IMR-90 (cell line): Measurements from ENCODE around the gene BAZ1A. TPM values are rescaled to one million over a fixed set of nuclear protein-coding genes. Genes with fewer than 3 reads are reported as not detected.

Experiments used
- ATAC-seq: fragments of 200-7000 bp; cut with Tn5 transposase; 2 replicates; pipeline ENCODE4 v1.9.1; 2020; ENCODE audit warnings: low read depth, mild to moderate bottlenecking, moderate library complexity
- BruUV-seq: library from RNA; stranded (reverse); fragments of 400-500 nt; replicated peaks from 2 replicates; lab custom pipeline; 2021; lab: Mats Ljungman, UMichigan
- CTCF ChIA-PET: fragments of 300-600 bp; formaldehyde crosslinking; extraction: SDS; loops from one replicate; lab custom pipeline; 2021; ENCODE audit warnings: antibody characterized with exemption; lab: Yijun Ruan, JAX
- POLR2A ChIA-PET: fragments of 300-600 bp; sonication (Branson Sonifier 250); formaldehyde crosslinking; loops from one replicate; lab custom pipeline; 2022; ENCODE audit warnings: antibody characterized with exemption; ENCODE audit not compliant: unreplicated experiment; lab: Charles Lee
- DNase-seq: peaks from one replicate; pipeline ENCODE4 v3.0.0; 2013
- H2AFZ ChIP-seq: replicated peaks from 2 replicates; pipeline ENCODE3; 2013; ENCODE audit warnings: low read length, mild to moderate bottlenecking; ENCODE audit not compliant: poor library complexity
- H2AK5ac ChIP-seq: 2 replicates; pipeline ENCODE4 v1.6.1; 2013; ENCODE audit warnings: low read depth, low read length, inconsistent platforms
- H2AK9ac ChIP-seq: replicated peaks from 2 replicates; pipeline ENCODE3; 2013; ENCODE audit warnings: mild to moderate bottlenecking, low read depth, low read length, moderate library complexity; ENCODE audit not compliant: poor library complexity
- H2BK120ac ChIP-seq: 2 replicates; pipeline ENCODE4 v1.6.1; 2013; ENCODE audit warnings: low read depth, low read length, inconsistent platforms
- H2BK15ac ChIP-seq: 3 replicates; pipeline ENCODE4 v1.6.1; 2013; ENCODE audit warnings: low read depth, low read length, inconsistent platforms
- H2BK20ac ChIP-seq: 2 replicates; pipeline ENCODE4 v1.6.1; 2013; ENCODE audit warnings: low read depth, mild to moderate bottlenecking, inconsistent platforms, low read length, moderate library complexity
- H2BK5ac ChIP-seq: 2 replicates; pipeline ENCODE4 v1.6.1; 2013; ENCODE audit warnings: mild to moderate bottlenecking, low read depth, low read length, inconsistent platforms; ENCODE audit not compliant: poor library complexity, severe bottlenecking
- H3K14ac ChIP-seq: replicated peaks from 2 replicates; pipeline ENCODE4 v1.6.1; 2013; ENCODE audit warnings: low read depth, low read length, inconsistent platforms
- H3K18ac ChIP-seq: 2 replicates; pipeline ENCODE4 v1.6.1; 2013; ENCODE audit warnings: low read depth, low read length, control low read depth
- H3K23ac ChIP-seq: 2 replicates; pipeline ENCODE4 v1.6.1; 2013; ENCODE audit warnings: low read depth, low read length, inconsistent platforms
- H3K27ac ChIP-seq: 2 replicates; pipeline ENCODE4 v1.5.1; 2013; ENCODE audit warnings: mild to moderate bottlenecking, control low read depth, low read length; ENCODE audit not compliant: insufficient read depth
- H3K27me3 ChIP-seq: 2 replicates; pipeline ENCODE4 v1.6.1; 2013; ENCODE audit warnings: low read length; ENCODE audit not compliant: control insufficient read depth, insufficient read depth
- H3K36me3 ChIP-seq: 2 replicates; pipeline ENCODE4 v1.6.1; 2013; ENCODE audit warnings: low read length, mixed read lengths; ENCODE audit not compliant: control insufficient read depth, insufficient read depth
- H3K4ac ChIP-seq: 2 replicates; pipeline ENCODE4 v1.6.1; 2013; ENCODE audit warnings: low read depth, low read length, inconsistent platforms
- H3K4me1 ChIP-seq: 2 replicates; pipeline ENCODE4 v1.6.1; 2013; ENCODE audit warnings: low read length, mixed read lengths; ENCODE audit not compliant: control insufficient read depth, insufficient read depth
- H3K4me2 ChIP-seq: 2 replicates; pipeline ENCODE4 v1.6.1; 2013; ENCODE audit warnings: low read depth, mild to moderate bottlenecking, control low read depth, low read length, moderate library complexity
- H3K4me3 ChIP-seq: 2 replicates; pipeline ENCODE4 v1.5.1; 2013; ENCODE audit warnings: low read depth, mild to moderate bottlenecking, control low read depth, low read length, moderate library complexity; ENCODE audit not compliant: insufficient read depth
- H3K56ac ChIP-seq: 2 replicates; pipeline ENCODE4 v1.6.1; 2013; ENCODE audit warnings: low read length, inconsistent platforms; ENCODE audit not compliant: insufficient read depth; ENCODE audit errors: extremely low read depth
- H3K79me1 ChIP-seq, 2 experiments: 2 replicates each; pipeline ENCODE4 v1.6.1; 2013; ENCODE audit warnings: low read length in 2 of 2, inconsistent platforms in 1 of 2, low read depth in 1 of 2
- H3K9ac ChIP-seq: 2 replicates; pipeline ENCODE4 v1.6.1; 2013; ENCODE audit warnings: low read depth, low read length, control low read depth
- H3K9me1 ChIP-seq: 2 replicates; pipeline ENCODE4 v1.6.1; 2013; ENCODE audit warnings: low read length, inconsistent platforms; ENCODE audit not compliant: insufficient read depth
- H3K9me3 ChIP-seq: 2 replicates; pipeline ENCODE4 v1.6.1; 2013; ENCODE audit warnings: low read length; ENCODE audit not compliant: control insufficient read depth, insufficient read depth
- H4K20me1 ChIP-seq: 2 replicates; pipeline ENCODE4 v1.6.1; 2013; ENCODE audit warnings: low read length, inconsistent platforms; ENCODE audit not compliant: insufficient read depth
- H4K5ac ChIP-seq: 2 replicates; pipeline ENCODE4 v1.6.1; 2013; ENCODE audit warnings: mild to moderate bottlenecking, low read depth, low read length, control low read depth
- H4K8ac ChIP-seq, 2 experiments: 2 replicates each; pipeline ENCODE4 v1.6.1; 2013; ENCODE audit warnings: low read depth in 2 of 2, low read length in 2 of 2, control low read depth in 1 of 2, inconsistent platforms in 1 of 2
- H4K91ac ChIP-seq: 2 replicates; pipeline ENCODE4 v1.6.1; 2013; ENCODE audit warnings: low read depth, low read length, inconsistent platforms; ENCODE audit not compliant: insufficient read depth
- CHD1 ChIP-seq: IDR thresholded peaks from 2 replicates; pipeline ENCODE4 v1.6.1; 2012; ENCODE audit warnings: low read depth, low read length, improper control_type of control experiment
- FOS ChIP-seq: fragments of 150-350 bp; IDR thresholded peaks from 2 replicates; pipeline ENCODE4 v1.6.1; 2016; ENCODE audit warnings: low read depth, low read length
- MAZ ChIP-seq: IDR thresholded peaks from 2 replicates; pipeline ENCODE4 v1.6.1; 2012; ENCODE audit warnings: low read depth, mild to moderate bottlenecking, low read length, improper control_type of control experiment, moderate library complexity, borderline replicate concordance
- MXI1 ChIP-seq: IDR thresholded peaks from 2 replicates; pipeline ENCODE4 v1.6.1; 2012; ENCODE audit warnings: low read depth, mild to moderate bottlenecking, low read length, moderate library complexity, borderline replicate concordance
- POLR2A ChIP-seq: IDR thresholded peaks from 2 replicates; pipeline ENCODE4 v1.6.1; 2012; ENCODE audit warnings: mild to moderate bottlenecking, low read depth, low read length
- RAD21 ChIP-seq: IDR thresholded peaks from 2 replicates; pipeline ENCODE4 v1.6.1; 2012; ENCODE audit warnings: low read length, improper control_type of control experiment
- SMC3 ChIP-seq: fragments of 150-350 bp; IDR thresholded peaks from 2 replicates; pipeline ENCODE4 v1.6.1; 2016; ENCODE audit warnings: low read depth, mild to moderate bottlenecking, antibody characterized with exemption, low read length, moderate library complexity
- WGBS, 2 experiments: methylation state at CpG; one replicate each; pipeline versions ENCODE4 v1.1.5 to v1.1.7; 2013; ENCODE audit warnings: missing lambda C conversion rate in 2 of 2; ENCODE audit not compliant: insufficient read length in 1 of 2; ENCODE audit errors: extremely low coverage in 2 of 2; 5-methylcytosine and 5-hydroxymethylcytosine counted together
- dilution Hi-C: fragments of 300-500 bp; cut with HindIII; formaldehyde crosslinking; loops from one replicate; pipeline ENCODE4 v1.14.3; 2018; ENCODE audit warnings: low sequenced_read_pairs; ENCODE audit not compliant: unreplicated experiment
- in situ Hi-C: fragments of 300-500 bp; cut with MboI; formaldehyde crosslinking; loops from 3 replicates; pipeline ENCODE4 v1.14.3; 2019; ENCODE audit warnings: low sequenced_read_pairs, inconsistent platforms, mixed read lengths
- intact Hi-C: fragments of 100-400 bp; cut with micrococcal nuclease; formaldehyde crosslinking; loops from 2 replicates; pipeline ENCODE4 v1.10.0; 2022
- polyA plus RNA-seq, 3 experiments: library from polyadenylated mRNA; depleted of rRNA; stranded (reverse); fragments of >200 nt; gene quantifications; 2 replicates each; pipeline ENCODE4 v1.2.3, GENCODE V29; 2012; ENCODE audit warnings: low replicate concordance in 1 of 3
- total RNA-seq: library from RNA; depleted of rRNA; stranded (reverse); fragments of >200 nt; gene quantifications from 2 replicates; pipeline ENCODE4 v1.2.3, GENCODE V29; 2012
- TF ChIP-seq, protein P1 (sequence below): conservative IDR thresholded peaks from 2 replicates; pipeline ENCODE4 v1.5.1; 2012; ENCODE audit warnings: mild to moderate bottlenecking, low read depth, low read length, improper control_type of control experiment
- TF ChIP-seq, protein P2 (sequence below): fragments of 150-350 bp; IDR thresholded peaks from 2 replicates; pipeline ENCODE4 v1.6.1; 2017; ENCODE audit warnings: mild to moderate bottlenecking, antibody characterized with exemption, low read length, low read depth
- TF ChIP-seq, protein P3 (sequence below): fragments of 150-350 bp; IDR thresholded peaks from 2 replicates; pipeline ENCODE4 v1.6.1; 2016; ENCODE audit warnings: low read depth, mild to moderate bottlenecking, low read length, moderate library complexity, borderline replicate concordance

BAZ1A gene
- total and polyA plus RNA-seq, 2 of the 4 experiments (the other 2 are of a cell fraction): 15.3 to 23.8 TPM

DNA sequence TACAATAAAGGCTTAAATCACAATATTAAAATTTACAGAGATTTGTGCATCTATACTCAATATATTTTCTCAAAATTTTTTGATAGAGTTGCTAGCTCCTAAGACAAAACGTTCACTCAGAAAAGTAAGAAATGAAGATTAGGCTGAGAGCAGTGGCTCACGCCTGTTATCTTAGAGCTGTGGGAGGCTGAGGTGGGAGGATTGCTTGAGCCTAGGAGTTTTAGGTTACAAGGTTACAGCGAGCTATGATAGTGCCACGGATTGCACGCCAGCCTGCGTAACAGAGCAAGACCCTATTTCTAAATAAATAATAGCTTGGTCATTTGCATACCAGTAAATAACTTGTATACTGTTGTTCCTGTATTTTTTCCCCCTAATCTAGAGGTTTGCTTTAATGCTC, 125.8 kb downstream of the BAZ1A start:
- no peak overlapping the region for H2BK20ac ChIP-seq
- no peak overlapping the region for H3K27ac ChIP-seq
- H3K14ac ChIP-seq: no peak overlapping the region
- H3K9me1 ChIP-seq: 0 out of 2 replicates have a peak, but pooled peaks cover 2% of the 10 kb centered on the region
- intact Hi-C loops (no loop called here), dilution Hi-C loops (no loop called here), in situ Hi-C loops (no loop called here)
- DNase-seq (no peak), ATAC-seq (no peak)
- no peak overlapping the region for H3K4me3 ChIP-seq
- 0 out of 2 replicates have a peak, but pooled peaks cover 2% of the 10 kb centered on the region for H3K4me1 ChIP-seq
- no peak overlapping the region for H2BK15ac ChIP-seq
- no peak overlapping the region for H4K8ac ChIP-seq
- no peaks in the 10 kb centered on the region; a peak in 1 of 4 replicates for H3K79me1 ChIP-seq
- no peak overlapping the region for H2AK9ac ChIP-seq
- TF ChIP-seq CHD1 (no peak), FOS (no peak), MAZ (no peak), POLR2A (no peak), RAD21 (no peak), MXI1 (no peak), SMC3 (no peak)
- TF ChIP-seq, protein P1, sequence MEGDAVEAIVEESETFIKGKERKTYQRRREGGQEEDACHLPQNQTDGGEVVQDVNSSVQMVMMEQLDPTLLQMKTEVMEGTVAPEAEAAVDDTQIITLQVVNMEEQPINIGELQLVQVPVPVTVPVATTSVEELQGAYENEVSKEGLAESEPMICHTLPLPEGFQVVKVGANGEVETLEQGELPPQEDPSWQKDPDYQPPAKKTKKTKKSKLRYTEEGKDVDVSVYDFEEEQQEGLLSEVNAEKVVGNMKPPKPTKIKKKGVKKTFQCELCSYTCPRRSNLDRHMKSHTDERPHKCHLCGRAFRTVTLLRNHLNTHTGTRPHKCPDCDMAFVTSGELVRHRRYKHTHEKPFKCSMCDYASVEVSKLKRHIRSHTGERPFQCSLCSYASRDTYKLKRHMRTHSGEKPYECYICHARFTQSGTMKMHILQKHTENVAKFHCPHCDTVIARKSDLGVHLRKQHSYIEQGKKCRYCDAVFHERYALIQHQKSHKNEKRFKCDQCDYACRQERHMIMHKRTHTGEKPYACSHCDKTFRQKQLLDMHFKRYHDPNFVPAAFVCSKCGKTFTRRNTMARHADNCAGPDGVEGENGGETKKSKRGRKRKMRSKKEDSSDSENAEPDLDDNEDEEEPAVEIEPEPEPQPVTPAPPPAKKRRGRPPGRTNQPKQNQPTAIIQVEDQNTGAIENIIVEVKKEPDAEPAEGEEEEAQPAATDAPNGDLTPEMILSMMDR: no peak
- TF ChIP-seq, protein P2, sequence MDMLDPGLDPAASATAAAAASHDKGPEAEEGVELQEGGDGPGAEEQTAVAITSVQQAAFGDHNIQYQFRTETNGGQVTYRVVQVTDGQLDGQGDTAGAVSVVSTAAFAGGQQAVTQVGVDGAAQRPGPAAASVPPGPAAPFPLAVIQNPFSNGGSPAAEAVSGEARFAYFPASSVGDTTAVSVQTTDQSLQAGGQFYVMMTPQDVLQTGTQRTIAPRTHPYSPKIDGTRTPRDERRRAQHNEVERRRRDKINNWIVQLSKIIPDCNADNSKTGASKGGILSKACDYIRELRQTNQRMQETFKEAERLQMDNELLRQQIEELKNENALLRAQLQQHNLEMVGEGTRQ: no peak
- TF ChIP-seq, protein P3, sequence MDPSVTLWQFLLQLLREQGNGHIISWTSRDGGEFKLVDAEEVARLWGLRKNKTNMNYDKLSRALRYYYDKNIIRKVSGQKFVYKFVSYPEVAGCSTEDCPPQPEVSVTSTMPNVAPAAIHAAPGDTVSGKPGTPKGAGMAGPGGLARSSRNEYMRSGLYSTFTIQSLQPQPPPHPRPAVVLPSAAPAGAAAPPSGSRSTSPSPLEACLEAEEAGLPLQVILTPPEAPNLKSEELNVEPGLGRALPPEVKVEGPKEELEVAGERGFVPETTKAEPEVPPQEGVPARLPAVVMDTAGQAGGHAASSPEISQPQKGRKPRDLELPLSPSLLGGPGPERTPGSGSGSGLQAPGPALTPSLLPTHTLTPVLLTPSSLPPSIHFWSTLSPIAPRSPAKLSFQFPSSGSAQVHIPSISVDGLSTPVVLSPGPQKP: no peak
- H4K91ac ChIP-seq: no peak overlapping the region
- H3K23ac ChIP-seq: no peak overlapping the region
- no peak overlapping the region for H2BK5ac ChIP-seq
- no TSS peak for BruUV-seq
- no peak overlapping the region for H3K9ac ChIP-seq
- no peaks in the 10 kb centered on the region for H3K36me3 ChIP-seq
- H3K56ac ChIP-seq: no peak overlapping the region
- H2BK120ac ChIP-seq: no peak overlapping the region
- no peak overlapping the region for H3K4ac ChIP-seq
- no peaks in the 10 kb centered on the region for H4K20me1 ChIP-seq
- no peak overlapping the region for H3K4me2 ChIP-seq
- no peak overlapping the region for H2AFZ ChIP-seq
- no CpG with 5 or more reads among the region's 6 CpGs for WGBS, 2 experiments
- H3K9me3 ChIP-seq: no peaks in the 10 kb centered on the region
- H3K27me3 ChIP-seq: no peaks in the 10 kb centered on the region
- ChIA-PET CTCF (interaction anchor here (0.6 kb wide), 1 partner anchor 25 kb away, joined by 3 read pairs; no protein-coding TSS in a partner anchor), POLR2A (no interaction called here)
- no peak overlapping the region for H3K18ac ChIP-seq
- H2AK5ac ChIP-seq: no peak overlapping the region
- no peak overlapping the region for H4K5ac ChIP-seq
